Endothelial cell of umbilical vein (primary cell): ENCODE results near the gene AKAP8L. TPM values are rescaled to one million over a fixed set of nuclear protein-coding genes. Genes with fewer than 3 reads are reported as not detected.

Experiments
- BruUV-seq: library from RNA; stranded (reverse); fragments of 400-500 nt; replicated peaks from 2 replicates; lab custom pipeline; 2021; lab: Mats Ljungman, UMichigan
- CTCF ChIA-PET: fragments of 300-600, 350-600 bp; sonication (Branson Sonifier 250); formaldehyde crosslinking; loops from one replicate; lab custom pipeline; 2021; ENCODE audit warnings: antibody characterized with exemption, inconsistent platforms; lab: Charles Lee
- POLR2A ChIA-PET: fragments of 300-600, 350-600 bp; sonication (Branson Sonifier 250); formaldehyde crosslinking; loops from one replicate; lab custom pipeline; 2021; ENCODE audit warnings: antibody characterized with exemption, inconsistent platforms; lab: Charles Lee
- DNase-seq: peaks from one replicate; pipeline ENCODE4 v3.0.0-alpha.2; 2011; ENCODE audit warnings: low read depth, low spot score
- FAIRE-seq: peaks from 2 replicates; lab custom pipeline; 2011; peaks lifted over from hg19 to GRCh38; lab: Jason Lieb, UNC
- H2AFZ ChIP-seq: 2 replicates; pipeline ENCODE4 v1.6.0; 2012; ENCODE audit warnings: low read depth, low read length, control low read depth, inconsistent platforms
- H3K27ac ChIP-seq: 2 replicates; pipeline ENCODE4 v1.5.1; 2011; ENCODE audit warnings: low read depth, mild to moderate bottlenecking, control low read depth, low read length, moderate library complexity; ENCODE audit not compliant: insufficient read depth
- H3K27me3 ChIP-seq, 2 experiments: 2 replicates each; pipeline versions ENCODE4 v1.6.0 to v1.6.1; 2011; ENCODE audit warnings: low read length in 2 of 2, mixed read lengths in 1 of 2; ENCODE audit not compliant: control insufficient read depth in 2 of 2, insufficient read depth in 2 of 2
- H3K36me3 ChIP-seq, 2 experiments: 2 replicates in 1 of 2; 3 replicates in 1 of 2; pipeline ENCODE4 v1.5.1; 2011; ENCODE audit warnings: low read length in 2 of 2, mild to moderate bottlenecking in 1 of 2, moderate library complexity in 1 of 2; ENCODE audit not compliant: control insufficient read depth in 2 of 2, insufficient read depth in 2 of 2; ENCODE audit errors: extremely low read depth in 1 of 2
- H3K4me1 ChIP-seq: 3 replicates; pipeline ENCODE4 v1.5.1; 2011; ENCODE audit warnings: mild to moderate bottlenecking, low read length; ENCODE audit not compliant: control insufficient read depth, insufficient read depth; ENCODE audit errors: extremely low read depth
- H3K4me2 ChIP-seq: 2 replicates; pipeline ENCODE4 v1.6.1; 2011; ENCODE audit warnings: low read length, control low read depth, mixed read lengths; ENCODE audit not compliant: insufficient read depth
- H3K4me3 ChIP-seq, 3 experiments: fragments of 200-600 bp in 1 of 3; sonication (generic), shearing (Covaris generic) in 1 of 3; replicated peaks in 1 of 3; 2 replicates each; pipeline ENCODE4 v1.5.1; 2011 to 2016; ENCODE audit warnings: control low read depth in 3 of 3, low read length in 3 of 3, mild to moderate bottlenecking in 2 of 3, inconsistent platforms in 1 of 3, low read depth in 1 of 3, moderate library complexity in 1 of 3; ENCODE audit not compliant: insufficient read depth in 1 of 3
- H3K79me2 ChIP-seq: 2 replicates; pipeline ENCODE4 v1.6.0; 2012; ENCODE audit warnings: low read length, inconsistent platforms; ENCODE audit not compliant: control insufficient read depth, insufficient read depth
- H3K9ac ChIP-seq: replicated peaks from 2 replicates; pipeline ENCODE3; 2011; ENCODE audit warnings: low read length, control low read depth; ENCODE audit not compliant: insufficient read depth; ENCODE audit errors: extremely low read depth
- H3K9me1 ChIP-seq: replicated peaks from 3 replicates; pipeline ENCODE4 v1.6.0; 2011; ENCODE audit warnings: mild to moderate bottlenecking, low read length; ENCODE audit not compliant: control insufficient read depth, insufficient read depth; ENCODE audit errors: extremely low read depth
- H3K9me3 ChIP-seq: replicated peaks from 2 replicates; pipeline ENCODE4 v1.5.1; 2012; ENCODE audit warnings: low read length, inconsistent platforms; ENCODE audit not compliant: control insufficient read depth, insufficient read depth
- H4K20me1 ChIP-seq: replicated peaks from 2 replicates; pipeline ENCODE3; 2011; ENCODE audit warnings: mild to moderate bottlenecking, low read length; ENCODE audit not compliant: control insufficient read depth, insufficient read depth; ENCODE audit errors: extremely low read depth
- EZH2 ChIP-seq: IDR thresholded peaks from 2 replicates; pipeline ENCODE4 v1.6.1; 2012; ENCODE audit warnings: borderline replicate concordance, low read depth, mild to moderate bottlenecking, moderate library complexity, low read length, inconsistent platforms; ENCODE audit not compliant: severe bottlenecking
- FOS ChIP-seq: IDR thresholded peaks from 2 replicates; pipeline ENCODE4 v1.6.1; 2011; ENCODE audit warnings: mild to moderate bottlenecking, low read length, moderate library complexity, borderline replicate concordance; ENCODE audit not compliant: insufficient read depth
- GATA2 ChIP-seq: IDR thresholded peaks from 2 replicates; pipeline ENCODE4 v1.7.0; 2011; ENCODE audit warnings: low read depth, mild to moderate bottlenecking, moderate library complexity, mixed read lengths, low read length; ENCODE audit not compliant: insufficient read length, insufficient read depth
- JUN ChIP-seq: IDR thresholded peaks from 2 replicates; pipeline ENCODE4 v1.6.1; 2011; ENCODE audit warnings: borderline replicate concordance, low read depth; ENCODE audit not compliant: insufficient read length, insufficient read depth
- MYC ChIP-seq: IDR thresholded peaks from one replicate; pipeline ENCODE4 v1.6.1; 2011; ENCODE audit warnings: mild to moderate bottlenecking, low read depth, low read length
- POLR2A ChIP-seq: IDR thresholded peaks from 2 replicates; pipeline ENCODE4 v1.6.1; 2012; ENCODE audit warnings: low read depth, mild to moderate bottlenecking, control low read depth, low read length
- POLR2AphosphoS5 ChIP-seq: IDR thresholded peaks from 2 replicates; pipeline ENCODE4 v1.6.1; 2012; ENCODE audit warnings: low read depth, mild to moderate bottlenecking, control low read depth, low read length, moderate library complexity; ENCODE audit not compliant: insufficient read depth
- dilution Hi-C: fragments of 300-500 bp; cut with MboI; formaldehyde crosslinking; loops from one replicate; pipeline ENCODE4 v1.15.0; 2019; ENCODE audit warnings: low sequenced_read_pairs; ENCODE audit not compliant: extremely low pct_ligation_motif_present
- intact Hi-C: fragments of 100-400 bp; cut with micrococcal nuclease; formaldehyde crosslinking; loops from one replicate; pipeline ENCODE4 v1.10.0; 2022
- polyA plus RNA-seq, 4 experiments: library from polyadenylated mRNA; depleted of rRNA in 3 of 4; stranded (reverse) in 3 of 4; unstranded in 1 of 4; fragments of >200 nt; gene quantifications; 2 replicates each; pipeline versions ENCODE4 v1.2.1 to v1.2.3, GENCODE V29; 2011 to 2012; ENCODE audit warnings: missing spikeins in 1 of 4
- total RNA-seq: library from RNA; stranded (reverse); gene quantifications from 2 replicates; pipeline ENCODE4 v1.2.3, GENCODE V29; 2021
- TF ChIP-seq, protein P1 (sequence below): IDR thresholded peaks from 2 replicates; pipeline ENCODE4 v1.6.1; 2011; ENCODE audit not compliant: insufficient read depth, insufficient read length
- TF ChIP-seq, protein P2 (sequence below), 2 donors: IDR thresholded peaks; 1 replicate in 1 of 2; 2 replicates in 1 of 2; pipeline ENCODE4 v1.5.1; 2011; ENCODE audit warnings: low read length in 2 of 2, mild to moderate bottlenecking in 2 of 2, moderate library complexity in 2 of 2, control low read depth in 1 of 2, inconsistent platforms in 1 of 2, low read depth in 1 of 2; ENCODE audit not compliant: insufficient read depth in 1 of 2; ENCODE audit errors: extremely low read depth in 1 of 2

Gene AKAP8L
- total and polyA plus RNA-seq, 2 donors (not counting 3 experiments of a cell fraction or from before 2014, with no cell fraction given) = 63.9 to 99.6 TPM

GRCh38 chr19:15399635-15400034 lies 19.2 kb downstream of the AKAP8L start:
- POLR2A ChIA-PET = no interaction called here
- intact Hi-C loops = no loop called here
- no peak for FAIRE-seq

More at GRCh38 chr19:15399635-15400034, 19.2 kb downstream of the AKAP8L start:
- peaks cover 14 to 69% of the 10 kb centered on the region in 2 experiments for H3K36me3 ChIP-seq
- peaks cover 2% of the 10 kb centered on the region for H4K20me1 ChIP-seq
- H3K79me2 ChIP-seq = peaks cover 29% of the 10 kb centered on the region
- H3K27ac ChIP-seq = no peak overlapping the region
- dilution Hi-C loops = no loop called here
- H3K27me3 ChIP-seq = no peaks in the 10 kb centered on the region
- no peak overlapping the region for H3K4me2 ChIP-seq
- no peaks in the 10 kb centered on the region for H3K4me1 ChIP-seq
- no peak for DNase-seq
- no peak overlapping the region for H3K4me3 ChIP-seq
- no peak overlapping the region for H3K9ac ChIP-seq
- H2AFZ ChIP-seq = no peak overlapping the region
- H3K9me3 ChIP-seq = no peaks in the 10 kb centered on the region
- CTCF ChIA-PET = no interaction called here
- TF ChIP-seq POLR2A (no peak), MYC (no peak), FOS (no peak), EZH2 (no peak), GATA2 (no peak), POLR2AphosphoS5 (no peak), JUN (no peak)
- TF ChIP-seq, protein P1, sequence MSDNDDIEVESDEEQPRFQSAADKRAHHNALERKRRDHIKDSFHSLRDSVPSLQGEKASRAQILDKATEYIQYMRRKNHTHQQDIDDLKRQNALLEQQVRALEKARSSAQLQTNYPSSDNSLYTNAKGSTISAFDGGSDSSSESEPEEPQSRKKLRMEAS = no peak
- TF ChIP-seq, protein P2, sequence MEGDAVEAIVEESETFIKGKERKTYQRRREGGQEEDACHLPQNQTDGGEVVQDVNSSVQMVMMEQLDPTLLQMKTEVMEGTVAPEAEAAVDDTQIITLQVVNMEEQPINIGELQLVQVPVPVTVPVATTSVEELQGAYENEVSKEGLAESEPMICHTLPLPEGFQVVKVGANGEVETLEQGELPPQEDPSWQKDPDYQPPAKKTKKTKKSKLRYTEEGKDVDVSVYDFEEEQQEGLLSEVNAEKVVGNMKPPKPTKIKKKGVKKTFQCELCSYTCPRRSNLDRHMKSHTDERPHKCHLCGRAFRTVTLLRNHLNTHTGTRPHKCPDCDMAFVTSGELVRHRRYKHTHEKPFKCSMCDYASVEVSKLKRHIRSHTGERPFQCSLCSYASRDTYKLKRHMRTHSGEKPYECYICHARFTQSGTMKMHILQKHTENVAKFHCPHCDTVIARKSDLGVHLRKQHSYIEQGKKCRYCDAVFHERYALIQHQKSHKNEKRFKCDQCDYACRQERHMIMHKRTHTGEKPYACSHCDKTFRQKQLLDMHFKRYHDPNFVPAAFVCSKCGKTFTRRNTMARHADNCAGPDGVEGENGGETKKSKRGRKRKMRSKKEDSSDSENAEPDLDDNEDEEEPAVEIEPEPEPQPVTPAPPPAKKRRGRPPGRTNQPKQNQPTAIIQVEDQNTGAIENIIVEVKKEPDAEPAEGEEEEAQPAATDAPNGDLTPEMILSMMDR (IDR thresholded peaks at IDR 0.05; ENCODE audit: extremely low read depth in 1 of 2, insufficient read depth in 1 of 2, low read depth in 1 of 2, low read length in 2 of 2) = no peak
- no peaks in the 10 kb centered on the region for H3K9me1 ChIP-seq
- BruUV-seq = no TSS peak
